Testis (tissue), 2 donors: Measurements from ENCODE around the gene ISCU.

Experiments used
- CTCF ChIP-seq, 3 experiments: fragments of 450-650 bp in 2 of 3; fragments of 200-600 bp in 1 of 3; sonication (generic) in 1 of 3; IDR thresholded peaks; one replicate each; pipeline ENCODE4 v1.5.1; 2016 to 2019; ENCODE audit warnings: antibody characterized with exemption in 3 of 3, mild to moderate bottlenecking in 2 of 3, moderate library complexity in 1 of 3
- POLR2A ChIP-seq: fragments of 450-650 bp; IDR thresholded peaks from one replicate; pipeline ENCODE4 v1.6.1; 2017; ENCODE audit warnings: antibody characterized with exemption, mild to moderate bottlenecking, moderate library complexity

GRCh38 chr12:108563804-108564151 lies 1.4 kb downstream of the ISCU start:
- TF ChIP-seq CTCF (IDR thresholded peaks at IDR 0.05) (no peak), POLR2A (no peak)
